HG03108 (cell line): Measurements from ENCODE around the gene PRPF6.
"Not testable (repeated sequence)": the region's sequence is repeated elsewhere in the genome, so short reads cannot be mapped to it uniquely, and the experiment has no call there.

Experiments used
- ATAC-seq: cut with Tn5 transposase; IDR thresholded peaks from one replicate; pipeline ENCODE4 v1.9.1; 2021; ENCODE audit warnings: moderate library complexity; ENCODE audit not compliant: unreplicated experiment

Gene PRPF6

DNA sequence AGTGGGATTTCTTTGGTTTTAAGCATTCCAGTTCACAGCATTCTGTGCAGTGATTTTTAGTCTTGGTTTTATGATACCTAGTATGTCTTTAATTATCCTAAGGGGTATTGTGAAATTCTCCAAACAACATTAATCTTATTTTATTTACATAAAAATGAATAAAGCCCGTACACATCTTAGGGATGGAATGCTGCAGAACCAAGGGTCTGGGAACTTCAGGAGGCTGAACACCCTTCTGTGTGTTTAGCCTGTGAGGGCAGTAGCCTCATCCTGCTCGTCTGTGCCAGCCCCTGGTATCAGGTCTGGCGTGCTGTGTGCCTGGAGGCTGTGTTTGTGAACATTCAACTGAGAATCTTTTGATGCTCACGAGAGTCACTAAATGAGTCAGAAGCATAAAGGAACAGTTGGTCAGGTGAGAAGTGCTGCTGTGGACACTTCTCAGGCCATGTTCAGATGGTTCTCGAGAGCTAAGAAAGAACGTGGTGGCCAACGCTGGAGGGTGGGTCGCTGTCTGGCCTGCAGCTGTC, 29.8 kb downstream of the PRPF6 start:
- ATAC-seq = no peak

DNA sequence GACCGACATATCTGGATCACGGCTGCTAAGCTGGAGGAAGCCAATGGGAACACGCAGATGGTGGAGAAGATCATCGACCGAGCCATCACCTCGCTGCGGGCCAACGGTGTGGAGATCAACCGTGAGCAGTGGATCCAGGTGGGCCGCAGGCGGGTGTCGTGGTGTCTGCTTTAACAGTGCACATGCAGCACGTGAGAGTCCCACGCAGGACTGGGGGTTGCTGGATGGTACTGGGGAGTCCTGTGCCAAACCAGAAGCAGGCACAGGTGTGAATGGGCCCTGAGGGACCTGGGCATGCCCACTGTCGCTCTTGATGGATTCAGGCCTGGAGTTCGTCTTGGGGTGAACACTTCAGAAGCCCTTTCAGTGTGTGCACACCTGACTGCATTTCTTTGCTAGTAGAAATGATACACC, 30.4 kb downstream of the PRPF6 start:
- no peak for ATAC-seq

DNA sequence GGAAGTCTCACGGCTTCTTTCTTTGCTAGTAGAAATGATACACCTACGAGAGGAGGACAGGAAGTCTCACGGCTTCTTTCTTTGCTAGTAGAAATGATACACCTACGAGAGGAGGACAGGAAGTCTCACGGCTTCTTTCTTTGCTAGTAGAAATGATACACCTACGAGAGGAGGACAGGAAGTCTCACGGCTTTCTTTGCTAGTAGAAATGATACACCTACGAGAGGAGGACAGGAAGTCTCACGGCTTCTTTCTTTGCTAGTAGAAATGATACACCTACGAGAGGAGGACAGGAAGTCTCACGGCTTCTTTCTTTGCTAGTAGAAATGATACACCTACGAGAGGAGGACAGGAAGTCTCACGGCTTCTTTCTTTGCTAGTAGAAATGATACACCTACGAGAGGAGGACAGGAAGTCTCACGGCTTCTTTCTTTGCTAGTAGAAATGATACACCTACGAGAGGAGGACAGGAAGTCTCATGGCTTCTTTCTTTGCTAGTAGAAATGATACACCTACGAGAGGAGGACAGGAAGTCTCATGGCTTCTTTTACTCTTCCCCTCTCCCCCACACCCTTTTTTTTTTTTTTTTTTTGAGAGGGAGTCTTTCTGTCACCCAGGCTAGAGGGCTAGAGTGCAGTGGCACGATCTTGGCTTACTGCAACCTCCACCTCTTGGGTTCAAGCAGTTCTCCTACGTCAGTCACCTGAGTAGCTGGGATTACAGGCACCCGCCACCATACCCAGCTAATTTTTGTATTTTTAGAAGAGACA, 31.6 kb downstream of the PRPF6 start:
- ATAC-seq = not testable (repeated sequence)

DNA sequence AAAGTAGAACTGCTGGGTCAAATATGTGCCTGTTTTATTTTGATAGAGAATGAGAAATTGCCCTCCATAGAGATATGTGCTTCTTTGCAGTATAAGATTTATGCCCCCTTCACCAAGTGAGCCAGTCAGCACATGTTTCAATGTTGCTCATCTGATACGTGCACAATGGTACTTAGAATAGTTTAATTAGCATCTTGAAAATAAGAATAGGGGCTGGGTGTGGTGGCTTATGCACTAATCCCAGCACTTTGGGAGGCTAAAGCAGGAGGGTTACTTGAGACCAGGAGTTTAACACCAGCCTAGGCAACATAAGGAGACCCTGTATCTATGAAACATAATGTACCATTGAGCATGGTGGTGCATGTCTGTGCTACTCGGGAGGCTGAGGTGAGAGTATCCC, 34.7 kb downstream of the PRPF6 start:
- no peak for ATAC-seq

DNA sequence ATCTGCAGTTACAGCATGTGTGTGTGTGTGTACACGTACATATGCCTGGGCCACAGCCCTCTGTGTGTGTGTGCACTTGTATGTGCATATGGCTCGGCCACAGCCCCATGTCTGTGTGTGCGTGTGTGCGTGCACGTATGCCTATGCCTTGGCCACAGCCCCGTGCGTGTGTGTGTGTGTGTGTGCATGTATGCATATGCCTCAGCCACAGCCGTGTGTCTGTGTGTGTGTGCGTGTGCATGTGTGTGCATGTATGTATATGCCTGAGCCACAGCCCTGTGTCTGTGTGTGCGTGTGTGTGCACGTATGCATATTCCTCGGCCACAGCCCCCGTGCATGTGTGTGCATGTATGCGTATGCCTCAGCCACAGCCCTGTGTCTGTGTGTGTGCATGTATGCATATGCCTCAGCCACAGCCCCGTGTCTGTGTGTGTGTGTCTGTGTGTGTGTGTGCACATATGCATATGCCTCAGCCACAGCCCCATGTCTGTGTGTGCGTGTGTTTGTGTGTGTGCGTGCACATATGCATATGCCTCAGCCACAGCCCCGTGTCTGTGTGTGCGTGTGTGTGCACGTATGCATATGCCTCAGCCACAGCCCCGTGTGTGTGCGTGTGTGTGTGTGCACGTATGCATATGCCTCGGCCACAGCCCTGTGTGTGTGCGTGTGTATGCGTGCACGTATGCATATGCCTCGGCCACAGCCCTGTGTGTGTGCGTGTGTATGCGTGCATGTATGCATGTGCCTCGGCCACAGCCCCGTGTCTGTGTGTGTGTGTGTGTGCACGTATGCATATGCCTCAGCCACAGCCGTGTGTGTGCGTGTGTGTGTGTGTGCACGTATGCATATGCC, 40.4 kb downstream of the PRPF6 start:
- ATAC-seq = no peak

DNA sequence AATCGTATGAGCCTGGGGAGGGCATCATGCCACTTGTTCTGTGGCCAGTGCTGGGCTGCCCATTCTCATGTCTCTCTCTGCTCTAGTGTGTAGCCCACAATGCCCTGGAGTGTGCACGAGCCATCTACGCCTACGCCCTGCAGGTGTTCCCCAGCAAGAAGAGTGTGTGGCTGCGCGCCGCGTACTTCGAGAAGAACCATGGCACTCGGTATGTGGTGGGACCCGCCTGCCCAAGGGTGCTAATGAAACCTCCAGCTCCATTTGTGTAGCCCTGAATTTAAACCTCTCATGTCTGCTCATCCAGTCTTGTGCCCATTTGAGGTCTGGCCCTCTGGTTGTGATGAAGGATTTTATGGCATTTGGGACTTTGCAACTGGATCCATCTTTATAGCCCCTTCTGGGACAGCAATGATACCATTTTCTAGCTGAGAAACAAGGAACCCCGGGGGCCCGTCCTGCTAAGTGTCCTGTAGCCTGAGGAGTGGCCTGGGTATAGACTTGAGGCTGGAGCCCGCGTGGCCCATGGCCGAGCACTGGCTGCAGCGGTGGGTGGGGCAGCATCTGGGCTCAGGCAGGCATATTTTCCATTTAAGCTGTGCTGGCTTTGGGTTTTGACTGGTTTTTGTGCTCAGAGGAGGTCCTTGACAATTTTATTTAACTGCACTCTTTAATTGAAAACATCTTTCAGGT, 41.9 kb downstream of the PRPF6 start:
- no peak for ATAC-seq

DNA sequence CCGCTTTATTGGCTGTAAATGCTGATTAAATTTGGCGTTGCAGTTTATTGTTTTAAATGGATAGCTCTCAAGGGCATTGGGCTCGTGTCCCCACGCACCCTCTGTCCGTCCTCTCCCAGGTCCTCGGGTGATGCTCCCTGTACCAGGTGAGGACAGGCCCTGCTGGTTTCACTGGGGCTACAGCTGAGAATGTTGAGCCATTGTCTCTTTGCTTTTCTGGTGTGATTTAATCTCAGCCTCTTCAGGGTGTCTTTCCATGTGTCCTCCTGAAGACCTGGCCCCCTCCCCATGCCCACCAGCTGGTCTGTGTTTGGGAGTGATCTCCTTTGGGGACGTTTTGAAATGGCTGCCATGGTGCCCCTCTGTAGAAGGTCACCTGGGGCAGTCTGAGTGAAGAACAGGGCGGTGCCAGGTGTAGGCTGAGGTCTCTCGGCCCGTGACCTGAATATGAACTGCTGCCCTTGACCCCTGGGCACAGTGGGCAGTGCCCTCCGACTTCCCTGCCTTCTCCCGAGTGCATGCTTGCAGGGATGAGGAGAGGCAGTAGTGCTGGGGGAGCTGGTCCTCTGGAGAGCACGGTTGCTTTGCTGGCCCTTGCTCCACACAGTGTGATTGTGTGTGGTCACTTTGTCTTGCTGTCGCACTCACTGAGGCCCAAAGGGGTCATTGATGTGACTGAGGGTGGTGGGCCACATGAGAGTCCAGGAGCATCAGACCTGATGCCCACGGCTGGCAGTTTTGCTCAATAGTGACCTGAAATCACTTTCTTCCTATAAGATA, 42.6 kb downstream of the PRPF6 start:
- ATAC-seq = no peak

DNA sequence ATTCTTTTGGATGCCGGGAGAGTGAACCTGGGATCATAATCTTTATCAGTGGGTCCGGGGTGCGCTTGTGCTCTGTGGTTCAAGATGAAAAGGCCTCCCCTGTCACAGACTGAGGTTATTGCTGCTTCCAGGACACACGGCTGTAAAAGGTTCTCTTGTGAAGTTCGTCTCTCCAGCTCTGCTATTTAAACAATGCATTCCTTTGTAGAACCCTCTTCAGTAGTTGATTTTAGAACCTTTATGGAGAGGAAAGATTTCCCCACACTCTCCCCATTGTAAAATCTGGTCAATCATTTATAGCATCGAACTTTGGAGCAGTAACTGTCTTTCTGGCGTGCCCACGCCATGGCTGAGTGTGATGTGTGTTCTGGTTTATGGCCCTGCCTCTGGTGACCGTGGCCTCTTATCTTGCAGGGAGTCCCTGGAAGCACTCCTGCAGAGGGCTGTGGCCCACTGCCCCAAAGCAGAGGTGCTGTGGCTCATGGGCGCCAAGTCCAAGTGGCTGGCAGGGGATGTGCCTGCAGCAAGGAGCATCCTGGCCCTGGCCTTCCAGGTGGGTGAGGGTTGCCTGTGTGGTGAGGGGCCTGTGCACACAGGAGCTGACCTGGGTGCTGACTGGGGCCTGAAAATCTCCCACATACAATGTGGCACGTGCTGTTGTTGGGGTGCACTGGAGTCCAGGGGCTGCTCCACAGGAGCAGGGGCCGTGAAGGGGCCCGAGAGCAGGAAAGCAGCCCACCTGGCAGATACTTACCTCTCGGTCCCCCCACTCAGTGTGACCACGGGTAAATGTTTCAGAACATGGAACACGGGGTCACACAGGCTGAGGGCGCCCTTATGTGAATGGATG, 43.4 kb downstream of the PRPF6 start:
- ATAC-seq = no peak

DNA sequence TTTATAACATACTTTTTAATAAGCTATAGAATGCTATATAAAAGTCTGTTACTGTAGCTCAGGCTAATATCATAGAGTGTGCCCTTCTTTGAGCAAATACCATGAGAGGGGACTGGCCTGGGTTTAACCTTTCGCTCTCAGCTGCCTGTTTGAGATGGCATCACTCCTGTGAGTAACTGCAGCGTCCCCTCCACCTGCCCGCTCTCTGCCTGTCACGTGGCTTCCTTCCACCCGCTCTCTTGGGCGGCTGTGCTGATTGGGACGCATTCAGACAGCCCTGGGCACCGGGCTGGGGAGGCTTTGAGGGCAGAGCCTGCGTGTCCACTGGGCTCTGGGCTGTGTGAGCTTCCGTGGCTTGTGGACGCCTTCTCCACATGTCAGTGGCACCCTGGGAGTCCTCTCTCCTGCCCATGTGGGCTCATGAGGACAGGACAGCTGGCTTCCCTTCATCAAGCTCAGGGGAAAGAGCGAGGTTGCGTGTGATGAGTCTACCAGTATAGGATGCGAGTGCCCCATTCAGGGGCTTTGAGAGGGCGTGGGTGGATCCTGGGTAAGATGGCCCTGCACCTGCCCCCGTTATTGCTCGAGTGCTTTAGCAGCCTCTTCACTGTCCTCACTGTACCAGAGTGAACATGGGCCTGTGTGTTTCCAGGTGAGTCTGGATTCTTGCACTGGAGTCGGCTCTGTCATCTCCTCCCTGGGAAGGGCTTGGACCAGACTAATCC, 44.3 kb downstream of the PRPF6 start:
- no peak for ATAC-seq

DNA sequence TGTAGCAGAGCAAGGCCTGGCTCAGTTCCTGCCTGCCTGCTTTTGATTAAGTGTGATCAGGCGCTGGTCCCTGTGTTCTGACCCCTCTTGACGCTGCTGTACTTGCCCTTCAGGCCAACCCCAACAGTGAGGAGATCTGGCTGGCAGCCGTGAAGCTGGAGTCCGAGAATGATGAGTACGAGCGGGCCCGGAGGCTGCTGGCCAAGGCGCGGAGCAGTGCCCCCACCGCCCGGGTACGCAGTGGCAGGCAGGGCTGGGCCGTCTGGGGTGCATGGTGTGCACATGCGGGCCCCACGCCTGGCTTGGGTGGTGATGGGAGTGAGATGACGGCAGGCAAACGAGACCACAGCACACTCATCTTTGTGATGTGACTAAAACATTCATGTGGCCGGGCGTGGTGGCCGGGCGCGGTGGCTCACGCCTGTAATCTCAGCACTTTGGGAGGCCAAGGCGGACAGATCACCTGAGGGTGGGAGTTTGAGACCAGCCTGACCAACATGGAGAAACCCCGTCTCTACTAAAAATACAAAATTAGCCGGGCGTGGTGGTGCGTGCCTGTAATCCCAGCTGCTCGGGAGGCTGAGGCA, 45.0 kb downstream of the PRPF6 start:
- ATAC-seq = no peak

DNA sequence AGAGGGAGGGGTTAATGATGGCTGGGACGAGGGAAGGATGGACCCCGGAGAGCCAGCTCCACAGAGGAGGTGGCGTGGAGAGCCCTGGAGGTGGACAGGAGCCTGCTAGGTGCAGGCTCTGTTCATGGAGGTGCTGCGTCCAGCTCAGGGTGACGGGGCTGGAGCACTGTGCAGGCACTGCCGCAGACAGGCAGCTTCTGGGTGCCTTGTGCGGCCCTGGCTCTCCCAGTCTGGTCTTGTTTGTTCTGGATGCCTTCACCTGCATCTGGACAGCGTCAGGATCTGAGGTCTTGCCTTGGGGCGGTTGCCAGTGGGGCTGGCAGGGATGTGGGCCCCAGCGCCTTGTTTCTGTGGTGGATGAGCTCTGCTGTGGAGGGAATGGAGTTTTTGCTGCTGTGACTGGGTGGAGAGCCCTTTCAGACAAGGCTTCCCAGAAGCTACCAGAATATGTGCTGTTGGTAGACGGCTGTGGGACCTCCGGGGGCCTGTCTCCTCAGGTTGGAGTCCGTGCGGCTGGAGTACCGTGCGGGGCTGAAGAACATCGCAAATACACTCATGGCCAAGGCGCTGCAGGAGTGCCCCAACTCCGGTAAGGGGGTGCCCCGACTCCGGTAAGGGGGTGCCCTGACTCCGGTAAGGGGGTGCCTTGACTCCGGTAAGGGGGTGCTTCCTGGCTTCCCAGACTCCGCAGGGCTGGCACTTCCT, 47.2 kb downstream of the PRPF6 start:
- no peak for ATAC-seq

DNA sequence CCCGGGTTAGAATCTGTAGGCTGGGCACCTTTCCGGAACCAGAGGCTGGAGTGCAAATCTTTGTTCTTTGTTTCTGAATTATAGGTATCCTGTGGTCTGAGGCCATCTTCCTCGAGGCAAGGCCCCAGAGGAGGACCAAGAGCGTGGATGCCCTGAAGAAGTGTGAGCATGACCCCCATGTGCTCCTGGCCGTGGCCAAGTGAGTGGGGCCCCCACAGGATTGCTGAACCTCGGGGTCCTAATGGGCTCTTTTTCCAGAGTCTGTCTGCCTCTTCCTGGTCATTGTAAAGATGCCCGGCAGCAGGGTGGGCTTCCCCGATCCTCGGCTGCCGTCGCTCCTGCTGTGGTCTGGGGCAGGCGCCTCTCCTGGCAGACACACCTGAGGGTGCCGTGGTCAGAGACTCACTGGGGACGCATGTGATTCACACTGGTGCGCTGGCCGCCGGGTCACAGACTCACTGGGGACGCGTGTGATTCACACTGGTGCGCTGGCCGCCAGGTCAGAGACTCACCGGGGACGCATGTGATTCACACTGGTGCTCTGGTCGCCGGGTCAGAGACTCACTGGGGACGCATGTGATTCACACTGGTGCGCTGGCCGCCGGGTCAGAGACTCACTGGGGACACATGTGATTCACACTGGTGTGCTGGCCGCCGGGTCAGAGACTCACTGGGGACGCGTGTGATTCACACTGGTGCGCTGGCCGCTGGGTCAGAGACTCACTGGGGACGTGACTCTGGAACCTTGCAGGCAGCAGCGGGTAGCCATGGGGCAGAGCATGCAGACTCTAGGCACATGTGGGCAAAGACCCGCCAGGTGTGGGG, 48.6 kb downstream of the PRPF6 start:
- ATAC-seq = no peak

DNA sequence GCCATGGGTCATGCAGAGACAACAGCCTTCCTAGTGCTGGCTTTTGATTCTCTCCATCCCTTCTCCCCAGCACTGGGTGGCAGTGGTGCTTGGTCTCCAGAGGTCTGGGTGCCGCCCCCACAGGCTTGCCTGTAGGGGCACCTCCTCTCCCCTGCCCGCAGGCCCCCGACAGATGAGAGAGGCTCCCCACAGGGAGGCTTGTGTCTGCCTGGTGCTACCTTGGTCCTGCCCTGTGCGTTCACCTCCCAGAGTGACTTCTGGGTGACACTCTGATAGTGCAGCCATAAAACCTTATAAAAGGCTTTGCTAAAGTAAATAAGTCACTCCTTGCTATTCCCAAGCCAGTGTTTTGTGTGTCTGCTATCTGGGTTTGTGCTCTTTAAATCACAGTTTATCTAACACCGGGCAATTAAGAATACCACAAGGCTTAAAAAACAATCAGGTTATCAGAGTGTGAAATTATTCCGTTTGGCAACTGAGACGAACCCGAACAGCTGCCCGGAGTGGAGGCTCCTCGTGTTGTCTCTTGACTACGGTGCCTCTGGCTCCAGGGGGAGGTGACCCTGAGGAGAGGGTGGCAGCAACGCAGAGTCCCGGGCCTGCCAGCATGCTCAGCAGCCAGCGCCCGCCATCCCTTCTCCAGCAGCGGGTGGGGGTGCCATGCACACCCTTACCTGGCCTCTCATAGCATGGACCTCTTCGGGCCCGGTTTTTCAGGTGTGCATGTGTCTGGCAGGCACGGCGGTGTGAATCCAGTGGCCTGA, 49.6 kb downstream of the PRPF6 start:
- no peak for ATAC-seq

DNA sequence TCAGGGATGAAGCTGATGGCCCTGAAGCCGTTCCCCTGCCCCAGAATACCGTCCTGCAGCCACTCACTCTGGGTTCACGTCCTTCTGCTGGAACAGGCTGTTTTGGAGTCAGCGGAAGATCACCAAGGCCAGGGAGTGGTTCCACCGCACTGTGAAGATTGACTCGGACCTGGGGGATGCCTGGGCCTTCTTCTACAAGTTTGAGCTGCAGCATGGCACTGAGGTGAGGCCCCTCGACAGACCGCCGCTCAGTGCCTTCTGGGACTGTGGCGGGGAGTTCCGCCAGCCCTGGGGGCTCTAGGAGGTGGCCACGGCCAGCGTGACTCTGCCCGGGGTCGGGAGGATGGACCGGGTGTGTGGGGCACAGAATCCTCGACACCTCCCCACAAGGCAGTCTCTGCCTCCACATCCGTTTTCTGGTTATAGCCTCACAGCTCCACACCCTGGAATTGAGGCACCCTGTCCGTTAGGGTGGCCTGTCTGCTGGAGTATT, 50.9 kb downstream of the PRPF6 start:
- ATAC-seq = no peak

DNA sequence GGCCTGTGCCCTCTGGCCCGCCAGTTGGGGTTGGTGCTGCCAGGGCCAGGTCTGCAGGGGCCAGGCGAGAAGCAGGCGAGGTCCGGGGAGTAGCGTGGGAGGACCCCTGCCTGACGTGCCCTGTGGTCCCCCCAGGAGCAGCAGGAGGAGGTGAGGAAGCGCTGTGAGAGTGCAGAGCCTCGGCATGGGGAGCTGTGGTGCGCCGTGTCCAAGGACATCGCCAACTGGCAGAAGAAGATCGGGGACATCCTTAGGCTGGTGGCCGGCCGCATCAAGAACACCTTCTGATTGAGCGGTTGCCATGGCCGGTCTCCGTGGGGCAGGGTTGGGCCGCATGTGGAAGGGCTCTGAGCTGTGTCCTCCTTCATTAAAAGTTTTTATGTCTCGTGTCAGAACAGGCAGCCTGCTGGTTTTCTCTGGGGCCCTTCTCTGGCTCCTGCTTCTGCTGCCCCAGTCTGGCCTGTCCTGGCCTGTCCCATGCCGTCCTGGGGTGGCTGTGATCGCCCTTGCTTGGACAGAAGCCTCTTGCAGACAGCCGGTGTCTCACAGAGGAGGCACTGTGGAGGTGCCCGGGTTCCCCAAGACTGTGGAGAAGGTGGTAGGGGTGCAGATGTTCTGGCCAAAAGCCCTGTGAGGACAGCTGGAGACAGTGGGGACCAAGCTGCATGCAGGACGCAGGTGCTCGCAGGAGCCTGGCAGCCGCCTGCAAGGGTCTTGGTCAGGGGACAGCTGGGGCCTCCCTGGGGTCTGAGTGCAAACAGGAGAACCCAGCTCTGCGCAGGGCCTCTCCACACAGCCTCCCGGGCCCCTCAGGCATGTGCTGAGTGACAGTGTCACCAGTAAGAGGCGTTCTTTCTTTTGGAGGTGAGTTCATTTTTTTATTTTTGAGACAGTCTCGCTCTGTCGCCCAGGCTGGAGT, 52.0 kb downstream of the PRPF6 start:
- ATAC-seq = no peak
